IMR-90 (cell line): ENCODE results near the gene TMEM179. TPM values are rescaled to one million over a fixed set of nuclear protein-coding genes. Genes with fewer than 3 reads are reported as not detected.
A peak's percentile ranks its signal among the peaks of the same experiment; 100 is the strongest.

Experiments used
- ATAC-seq: fragments of 200-7000 bp; cut with Tn5 transposase; 2 replicates; pipeline ENCODE4 v1.9.1; 2020; ENCODE audit warnings: low read depth, mild to moderate bottlenecking, moderate library complexity
- BruUV-seq: library from RNA; stranded (reverse); fragments of 400-500 nt; replicated peaks from 2 replicates; lab custom pipeline; 2021; lab: Mats Ljungman, UMichigan
- CTCF ChIA-PET: fragments of 300-600 bp; formaldehyde crosslinking; extraction: SDS; loops from one replicate; lab custom pipeline; 2021; ENCODE audit warnings: antibody characterized with exemption; lab: Yijun Ruan, JAX
- POLR2A ChIA-PET: fragments of 300-600 bp; sonication (Branson Sonifier 250); formaldehyde crosslinking; loops from one replicate; lab custom pipeline; 2022; ENCODE audit warnings: antibody characterized with exemption; ENCODE audit not compliant: unreplicated experiment; lab: Charles Lee
- DNase-seq: peaks from one replicate; pipeline ENCODE4 v3.0.0; 2013
- H2AFZ ChIP-seq: replicated peaks from 2 replicates; pipeline ENCODE3; 2013; ENCODE audit warnings: low read length, mild to moderate bottlenecking; ENCODE audit not compliant: poor library complexity
- H2AK5ac ChIP-seq: 2 replicates; pipeline ENCODE4 v1.6.1; 2013; ENCODE audit warnings: low read depth, low read length, inconsistent platforms
- H2AK9ac ChIP-seq: replicated peaks from 2 replicates; pipeline ENCODE3; 2013; ENCODE audit warnings: mild to moderate bottlenecking, low read depth, low read length, moderate library complexity; ENCODE audit not compliant: poor library complexity
- H2BK120ac ChIP-seq: 2 replicates; pipeline ENCODE4 v1.6.1; 2013; ENCODE audit warnings: low read depth, low read length, inconsistent platforms
- H2BK15ac ChIP-seq: 3 replicates; pipeline ENCODE4 v1.6.1; 2013; ENCODE audit warnings: low read depth, low read length, inconsistent platforms
- H2BK20ac ChIP-seq: 2 replicates; pipeline ENCODE4 v1.6.1; 2013; ENCODE audit warnings: low read depth, mild to moderate bottlenecking, inconsistent platforms, low read length, moderate library complexity
- H2BK5ac ChIP-seq: 2 replicates; pipeline ENCODE4 v1.6.1; 2013; ENCODE audit warnings: mild to moderate bottlenecking, low read depth, low read length, inconsistent platforms; ENCODE audit not compliant: poor library complexity, severe bottlenecking
- H3K14ac ChIP-seq: replicated peaks from 2 replicates; pipeline ENCODE4 v1.6.1; 2013; ENCODE audit warnings: low read depth, low read length, inconsistent platforms
- H3K18ac ChIP-seq: 2 replicates; pipeline ENCODE4 v1.6.1; 2013; ENCODE audit warnings: low read depth, low read length, control low read depth
- H3K23ac ChIP-seq: 2 replicates; pipeline ENCODE4 v1.6.1; 2013; ENCODE audit warnings: low read depth, low read length, inconsistent platforms
- H3K27ac ChIP-seq: 2 replicates; pipeline ENCODE4 v1.5.1; 2013; ENCODE audit warnings: mild to moderate bottlenecking, control low read depth, low read length; ENCODE audit not compliant: insufficient read depth
- H3K27me3 ChIP-seq: 2 replicates; pipeline ENCODE4 v1.6.1; 2013; ENCODE audit warnings: low read length; ENCODE audit not compliant: control insufficient read depth, insufficient read depth
- H3K36me3 ChIP-seq: 2 replicates; pipeline ENCODE4 v1.6.1; 2013; ENCODE audit warnings: low read length, mixed read lengths; ENCODE audit not compliant: control insufficient read depth, insufficient read depth
- H3K4ac ChIP-seq: 2 replicates; pipeline ENCODE4 v1.6.1; 2013; ENCODE audit warnings: low read depth, low read length, inconsistent platforms
- H3K4me1 ChIP-seq: 2 replicates; pipeline ENCODE4 v1.6.1; 2013; ENCODE audit warnings: low read length, mixed read lengths; ENCODE audit not compliant: control insufficient read depth, insufficient read depth
- H3K4me2 ChIP-seq: 2 replicates; pipeline ENCODE4 v1.6.1; 2013; ENCODE audit warnings: low read depth, mild to moderate bottlenecking, control low read depth, low read length, moderate library complexity
- H3K4me3 ChIP-seq: 2 replicates; pipeline ENCODE4 v1.5.1; 2013; ENCODE audit warnings: low read depth, mild to moderate bottlenecking, control low read depth, low read length, moderate library complexity; ENCODE audit not compliant: insufficient read depth
- H3K56ac ChIP-seq: 2 replicates; pipeline ENCODE4 v1.6.1; 2013; ENCODE audit warnings: low read length, inconsistent platforms; ENCODE audit not compliant: insufficient read depth; ENCODE audit errors: extremely low read depth
- H3K79me1 ChIP-seq, 2 experiments: 2 replicates each; pipeline ENCODE4 v1.6.1; 2013; ENCODE audit warnings: low read length in 2 of 2, inconsistent platforms in 1 of 2, low read depth in 1 of 2
- H3K9ac ChIP-seq: 2 replicates; pipeline ENCODE4 v1.6.1; 2013; ENCODE audit warnings: low read depth, low read length, control low read depth
- H3K9me1 ChIP-seq: 2 replicates; pipeline ENCODE4 v1.6.1; 2013; ENCODE audit warnings: low read length, inconsistent platforms; ENCODE audit not compliant: insufficient read depth
- H3K9me3 ChIP-seq: 2 replicates; pipeline ENCODE4 v1.6.1; 2013; ENCODE audit warnings: low read length; ENCODE audit not compliant: control insufficient read depth, insufficient read depth
- H4K20me1 ChIP-seq: 2 replicates; pipeline ENCODE4 v1.6.1; 2013; ENCODE audit warnings: low read length, inconsistent platforms; ENCODE audit not compliant: insufficient read depth
- H4K5ac ChIP-seq: 2 replicates; pipeline ENCODE4 v1.6.1; 2013; ENCODE audit warnings: mild to moderate bottlenecking, low read depth, low read length, control low read depth
- H4K8ac ChIP-seq, 2 experiments: 2 replicates each; pipeline ENCODE4 v1.6.1; 2013; ENCODE audit warnings: low read depth in 2 of 2, low read length in 2 of 2, control low read depth in 1 of 2, inconsistent platforms in 1 of 2
- H4K91ac ChIP-seq: 2 replicates; pipeline ENCODE4 v1.6.1; 2013; ENCODE audit warnings: low read depth, low read length, inconsistent platforms; ENCODE audit not compliant: insufficient read depth
- BHLHE40 ChIP-seq: fragments of 150-350 bp; IDR thresholded peaks from 2 replicates; pipeline ENCODE4 v1.6.1; 2016; ENCODE audit warnings: mild to moderate bottlenecking, low read depth, low read length
- CEBPB ChIP-seq: IDR thresholded peaks from 2 replicates; pipeline ENCODE4 v1.6.1; 2012; ENCODE audit warnings: low read depth, low read length, improper control_type of control experiment
- CHD1 ChIP-seq: IDR thresholded peaks from 2 replicates; pipeline ENCODE4 v1.6.1; 2012; ENCODE audit warnings: low read depth, low read length, improper control_type of control experiment
- ELK1 ChIP-seq: fragments of 150-350 bp; IDR thresholded peaks from 2 replicates; pipeline ENCODE4 v1.6.1; 2016; ENCODE audit warnings: low read depth, mild to moderate bottlenecking, low read length, moderate library complexity, borderline replicate concordance
- FOS ChIP-seq: fragments of 150-350 bp; IDR thresholded peaks from 2 replicates; pipeline ENCODE4 v1.6.1; 2016; ENCODE audit warnings: low read depth, low read length
- MAFK ChIP-seq: IDR thresholded peaks from 2 replicates; pipeline ENCODE4 v1.6.1; 2012; ENCODE audit warnings: low read depth, low read length, improper control_type of control experiment
- MAZ ChIP-seq: IDR thresholded peaks from 2 replicates; pipeline ENCODE4 v1.6.1; 2012; ENCODE audit warnings: low read depth, mild to moderate bottlenecking, low read length, improper control_type of control experiment, moderate library complexity, borderline replicate concordance
- MXI1 ChIP-seq: IDR thresholded peaks from 2 replicates; pipeline ENCODE4 v1.6.1; 2012; ENCODE audit warnings: low read depth, mild to moderate bottlenecking, low read length, moderate library complexity, borderline replicate concordance
- NFE2L2 ChIP-seq: fragments of 150-350 bp; IDR thresholded peaks from 2 replicates; pipeline ENCODE4 v1.6.1; 2016; ENCODE audit warnings: low read depth, mild to moderate bottlenecking, low read length
- POLR2A ChIP-seq: IDR thresholded peaks from 2 replicates; pipeline ENCODE4 v1.6.1; 2012; ENCODE audit warnings: mild to moderate bottlenecking, low read depth, low read length
- RAD21 ChIP-seq: IDR thresholded peaks from 2 replicates; pipeline ENCODE4 v1.6.1; 2012; ENCODE audit warnings: low read length, improper control_type of control experiment
- RCOR1 ChIP-seq: IDR thresholded peaks from 2 replicates; pipeline ENCODE4 v1.6.1; 2012; ENCODE audit warnings: mild to moderate bottlenecking, low read length, improper control_type of control experiment; ENCODE audit not compliant: insufficient replicate concordance
- RFX5 ChIP-seq: IDR thresholded peaks from 2 replicates; pipeline ENCODE4 v1.8.0; 2012; ENCODE audit warnings: low read depth, mild to moderate bottlenecking, low read length, moderate library complexity
- SMC3 ChIP-seq: fragments of 150-350 bp; IDR thresholded peaks from 2 replicates; pipeline ENCODE4 v1.6.1; 2016; ENCODE audit warnings: low read depth, mild to moderate bottlenecking, antibody characterized with exemption, low read length, moderate library complexity
- WGBS, 2 experiments: methylation state at CpG; one replicate each; pipeline versions ENCODE4 v1.1.5 to v1.1.7; 2013; ENCODE audit warnings: missing lambda C conversion rate in 2 of 2; ENCODE audit not compliant: insufficient read length in 1 of 2; ENCODE audit errors: extremely low coverage in 2 of 2; 5-methylcytosine and 5-hydroxymethylcytosine counted together
- dilution Hi-C: fragments of 300-500 bp; cut with HindIII; formaldehyde crosslinking; loops from one replicate; pipeline ENCODE4 v1.14.3; 2018; ENCODE audit warnings: low sequenced_read_pairs; ENCODE audit not compliant: unreplicated experiment
- in situ Hi-C: fragments of 300-500 bp; cut with MboI; formaldehyde crosslinking; loops from 3 replicates; pipeline ENCODE4 v1.14.3; 2019; ENCODE audit warnings: low sequenced_read_pairs, inconsistent platforms, mixed read lengths
- intact Hi-C: fragments of 100-400 bp; cut with micrococcal nuclease; formaldehyde crosslinking; loops from 2 replicates; pipeline ENCODE4 v1.10.0; 2022
- polyA plus RNA-seq, 3 experiments: library from polyadenylated mRNA; depleted of rRNA; stranded (reverse); fragments of >200 nt; gene quantifications; 2 replicates each; pipeline ENCODE4 v1.2.3, GENCODE V29; 2012; ENCODE audit warnings: low replicate concordance in 1 of 3
- total RNA-seq: library from RNA; depleted of rRNA; stranded (reverse); fragments of >200 nt; gene quantifications from 2 replicates; pipeline ENCODE4 v1.2.3, GENCODE V29; 2012
- TF ChIP-seq, protein P1 (sequence below): conservative IDR thresholded peaks from 2 replicates; pipeline ENCODE4 v1.5.1; 2012; ENCODE audit warnings: mild to moderate bottlenecking, low read depth, low read length, improper control_type of control experiment
- TF ChIP-seq, protein P2 (sequence below): fragments of 150-350 bp; IDR thresholded peaks from 2 replicates; pipeline ENCODE4 v1.6.1; 2017; ENCODE audit warnings: mild to moderate bottlenecking, antibody characterized with exemption, low read length, low read depth

Gene TMEM179
- total and polyA plus RNA-seq, 2 of the 4 experiments (the other 2 are of a cell fraction) = not detected

- TF ChIP-seq MAZ = no peak
- no peak for TF ChIP-seq CEBPB
- TF ChIP-seq FOS = no peak
- no peak for TF ChIP-seq POLR2A
- no peak for TF ChIP-seq MAFK
- no peak for TF ChIP-seq MXI1
- TF ChIP-seq, protein P1, sequence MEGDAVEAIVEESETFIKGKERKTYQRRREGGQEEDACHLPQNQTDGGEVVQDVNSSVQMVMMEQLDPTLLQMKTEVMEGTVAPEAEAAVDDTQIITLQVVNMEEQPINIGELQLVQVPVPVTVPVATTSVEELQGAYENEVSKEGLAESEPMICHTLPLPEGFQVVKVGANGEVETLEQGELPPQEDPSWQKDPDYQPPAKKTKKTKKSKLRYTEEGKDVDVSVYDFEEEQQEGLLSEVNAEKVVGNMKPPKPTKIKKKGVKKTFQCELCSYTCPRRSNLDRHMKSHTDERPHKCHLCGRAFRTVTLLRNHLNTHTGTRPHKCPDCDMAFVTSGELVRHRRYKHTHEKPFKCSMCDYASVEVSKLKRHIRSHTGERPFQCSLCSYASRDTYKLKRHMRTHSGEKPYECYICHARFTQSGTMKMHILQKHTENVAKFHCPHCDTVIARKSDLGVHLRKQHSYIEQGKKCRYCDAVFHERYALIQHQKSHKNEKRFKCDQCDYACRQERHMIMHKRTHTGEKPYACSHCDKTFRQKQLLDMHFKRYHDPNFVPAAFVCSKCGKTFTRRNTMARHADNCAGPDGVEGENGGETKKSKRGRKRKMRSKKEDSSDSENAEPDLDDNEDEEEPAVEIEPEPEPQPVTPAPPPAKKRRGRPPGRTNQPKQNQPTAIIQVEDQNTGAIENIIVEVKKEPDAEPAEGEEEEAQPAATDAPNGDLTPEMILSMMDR = no peak
- TF ChIP-seq RFX5 = no peak
- TF ChIP-seq ELK1 = no peak
- no peak for TF ChIP-seq BHLHE40
- no peak for TF ChIP-seq CHD1
- TF ChIP-seq SMC3 = no peak
- TF ChIP-seq, protein P2, sequence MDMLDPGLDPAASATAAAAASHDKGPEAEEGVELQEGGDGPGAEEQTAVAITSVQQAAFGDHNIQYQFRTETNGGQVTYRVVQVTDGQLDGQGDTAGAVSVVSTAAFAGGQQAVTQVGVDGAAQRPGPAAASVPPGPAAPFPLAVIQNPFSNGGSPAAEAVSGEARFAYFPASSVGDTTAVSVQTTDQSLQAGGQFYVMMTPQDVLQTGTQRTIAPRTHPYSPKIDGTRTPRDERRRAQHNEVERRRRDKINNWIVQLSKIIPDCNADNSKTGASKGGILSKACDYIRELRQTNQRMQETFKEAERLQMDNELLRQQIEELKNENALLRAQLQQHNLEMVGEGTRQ = no peak
- no peak for TF ChIP-seq NFE2L2
- TF ChIP-seq RCOR1 = no peak
- TF ChIP-seq RAD21 = no peak
- no peak overlapping the region for H2BK20ac ChIP-seq
- H2BK120ac ChIP-seq = no peak overlapping the region
- H3K9me3 ChIP-seq = no peaks in the 10 kb centered on the region
- H3K4me3 ChIP-seq = no peak overlapping the region
- H3K27me3 ChIP-seq = no peaks in the 10 kb centered on the region
- H2AK5ac ChIP-seq = no peak overlapping the region
- no peak overlapping the region for H3K4ac ChIP-seq
- CTCF ChIA-PET = no interaction called here
- no TSS peak for BruUV-seq
- intact Hi-C loops (no loop called here), in situ Hi-C loops (no loop called here), dilution Hi-C loops (no loop called here)
- H3K4me2 ChIP-seq = no peak overlapping the region
- no peak overlapping the region for H2BK15ac ChIP-seq
- no peak overlapping the region for H4K8ac ChIP-seq
- no peak overlapping the region for H3K9ac ChIP-seq
- no peaks in the 10 kb centered on the region for H3K79me1 ChIP-seq
- H2AFZ ChIP-seq = no peak overlapping the region
- H3K18ac ChIP-seq = no peak overlapping the region
- WGBS, 2 experiments = 27 to 100% methylated on average over 1 to 4 of the region's 4 CpGs
- H2BK5ac ChIP-seq = peak overlapping the region; percentile 13
- no peak overlapping the region for H4K5ac ChIP-seq
- DNase-seq (no peak), ATAC-seq (no peak)
- H4K20me1 ChIP-seq = no peaks in the 10 kb centered on the region
- no peak overlapping the region for H3K27ac ChIP-seq
- POLR2A ChIA-PET = no interaction called here
- no peak overlapping the region for H3K23ac ChIP-seq
- H3K14ac ChIP-seq = no peak overlapping the region
- no peak overlapping the region for H3K56ac ChIP-seq
- no peak overlapping the region for H2AK9ac ChIP-seq
- no peak overlapping the region for H4K91ac ChIP-seq
- no peaks in the 10 kb centered on the region for H3K36me3 ChIP-seq
- no peaks in the 10 kb centered on the region for H3K9me1 ChIP-seq
- no peaks in the 10 kb centered on the region for H3K4me1 ChIP-seq
Observed at GRCh38 chr14:104614126-104614812, 9.7 kb upstream of the TMEM179 start.
